Measurements from ENCODE around the gene TOLLIP. TPM values are rescaled to one million over a fixed set of nuclear protein-coding genes. Genes with fewer than 3 reads are reported as not detected.

Gene TOLLIP
- total and polyA plus RNA-seq, 2 of the 4 experiments (the other 2 are of a cell fraction), result 19.7 to 42.9 TPM

- ChIA-PET POLR2A (ENCODE audit: unreplicated experiment) (no interaction called here), CTCF (no interaction called here)
- Histone ChIP-seq H3K9me1 (ENCODE audit: insufficient read depth, low read length) (no peaks in the 10 kb centered on the region), H3K23ac (ENCODE audit: low read depth, low read length) (no peak overlapping the region), H2AFZ (replicated peaks; ENCODE audit: low read length, poor library complexity) (no peak overlapping the region), H3K18ac (ENCODE audit: low read depth, low read length) (no peak overlapping the region), H3K27ac (ENCODE audit: insufficient read depth, low read length) (no peak overlapping the region), H3K56ac (ENCODE audit: extremely low read depth, insufficient read depth, low read length) (no peak overlapping the region), H3K36me3 (ENCODE audit: control insufficient read depth, insufficient read depth, low read length) (peaks cover 63% of the 10 kb centered on the region), H4K5ac (ENCODE audit: low read depth, low read length) (no peak overlapping the region), H2BK120ac (ENCODE audit: low read depth, low read length) (no peak overlapping the region), H4K91ac (ENCODE audit: insufficient read depth, low read depth, low read length) (no peak overlapping the region), H2AK5ac (ENCODE audit: low read depth, low read length) (no peak overlapping the region), H3K9me3 (ENCODE audit: control insufficient read depth, insufficient read depth, low read length) (no peaks in the 10 kb centered on the region), H3K4me1 (ENCODE audit: control insufficient read depth, insufficient read depth, low read length) (no peaks in the 10 kb centered on the region), H2AK9ac (replicated peaks; ENCODE audit: low read depth, low read length, poor library complexity) (no peak overlapping the region), H4K20me1 (ENCODE audit: insufficient read depth, low read length) (peaks cover 12% of the 10 kb centered on the region), H3K14ac (replicated peaks; ENCODE audit: low read depth, low read length) (no peak overlapping the region), H3K4me2 (ENCODE audit: low read depth, low read length) (no peak overlapping the region), H2BK20ac (ENCODE audit: low read depth, low read length) (no peak overlapping the region), H3K9ac (ENCODE audit: low read depth, low read length) (no peak overlapping the region), H3K4me3 (ENCODE audit: insufficient read depth, low read depth, low read length) (no peak overlapping the region), H3K27me3 (ENCODE audit: control insufficient read depth, insufficient read depth, low read length) (no peaks in the 10 kb centered on the region), H3K79me1 (ENCODE audit: low read depth in 1 of 2, low read length in 2 of 2) (peaks cover 3 to 15% of the 10 kb centered on the region in 2 experiments; a peak in 1 of 4 replicates), H3K4ac (ENCODE audit: low read depth, low read length) (no peak overlapping the region), H2BK5ac (ENCODE audit: low read depth, low read length, poor library complexity, severe bottlenecking) (no peak overlapping the region), H4K8ac (ENCODE audit: low read depth in 2 of 2, low read length in 2 of 2) (no peak overlapping the region), H2BK15ac (ENCODE audit: low read depth, low read length) (no peak overlapping the region)
- intact Hi-C loops (cut with micrococcal nuclease) (no loop called here), dilution Hi-C loops (cut with HindIII; ENCODE audit: low sequenced_read_pairs, unreplicated experiment) (no loop called here), in situ Hi-C loops (cut with MboI; ENCODE audit: low sequenced_read_pairs) (no loop called here)
- 94% methylated on average over 5 of the region's 23 CpGs; no CpG with 5 or more reads in 1 of the 2 experiments for WGBS, 2 experiments (ENCODE audit: extremely low coverage in 2 of 2, insufficient read length in 1 of 2)
- DNase-seq (no peak), ATAC-seq (ENCODE audit: low read depth) (no peak)
- no TSS peak for BruUV-seq (replicated peaks)
- TF ChIP-seq FOS (IDR thresholded peaks at IDR 0.05; ENCODE audit: low read depth, low read length) (no peak), MAZ (IDR thresholded peaks at IDR 0.05; ENCODE audit: borderline replicate concordance, low read depth, low read length) (no peak), MAFK (IDR thresholded peaks at IDR 0.05; ENCODE audit: low read depth, low read length) (no peak), USF2 (IDR thresholded peaks at IDR 0.05; ENCODE audit: low read depth, low read length) (no peak), RCOR1 (IDR thresholded peaks at IDR 0.05; ENCODE audit: insufficient replicate concordance, low read length) (no peak), POLR2A (IDR thresholded peaks at IDR 0.05; ENCODE audit: low read depth, low read length) (no peak), BHLHE40 (IDR thresholded peaks at IDR 0.05; ENCODE audit: low read depth, low read length) (no peak), RAD21 (IDR thresholded peaks at IDR 0.05; ENCODE audit: low read length) (no peak), ELK1 (IDR thresholded peaks at IDR 0.05; ENCODE audit: borderline replicate concordance, low read depth, low read length) (no peak)
These were observed 24.1 kb downstream of the TOLLIP start for GRCh38 chr11:1285316-1285744.

Data from IMR-90 (cell line).